SJCRH30 (cell line): ENCODE data around the gene NDUFS2. TPM values are rescaled to one million over a fixed set of nuclear protein-coding genes. Genes with fewer than 3 reads are reported as not detected.
"Not testable (repeated sequence)": the region's sequence is repeated elsewhere in the genome, so short reads cannot be mapped to it uniquely, and the experiment has no call there.

Experiments
- DNase-seq, 2 experiments: peaks; one replicate each; pipeline ENCODE4 v3.0.0-alpha.2; 2015 to 2020
- H3K27ac ChIP-seq: fragments of 250-450 bp; sonication (Bioruptor Pico); 2 replicates; pipeline ENCODE4 v1.5.1; 2020; ENCODE audit warnings: mild to moderate bottlenecking, moderate library complexity
- H3K27me3 ChIP-seq: fragments of 250-450 bp; sonication (Bioruptor Pico); 2 replicates; pipeline ENCODE4 v1.5.1; 2020; ENCODE audit warnings: mild to moderate bottlenecking, moderate library complexity
- H3K36me3 ChIP-seq: fragments of 250-450 bp; sonication (Bioruptor Pico); 2 replicates; pipeline ENCODE4 v1.5.1; 2020; ENCODE audit warnings: mild to moderate bottlenecking, moderate library complexity
- H3K4me1 ChIP-seq: fragments of 250-450 bp; sonication (Bioruptor Pico); 2 replicates; pipeline ENCODE4 v1.5.1; 2020; ENCODE audit warnings: mild to moderate bottlenecking, moderate library complexity
- H3K4me3 ChIP-seq: fragments of 250-450 bp; sonication (Bioruptor Pico); 2 replicates; pipeline ENCODE4 v1.5.1; 2020; ENCODE audit warnings: mild to moderate bottlenecking, moderate library complexity
- H3K9me3 ChIP-seq: fragments of 250-450 bp; sonication (Bioruptor Pico); replicated peaks from 2 replicates; pipeline ENCODE4 v1.5.1; 2020; ENCODE audit warnings: mild to moderate bottlenecking, moderate library complexity
- total RNA-seq: library from RNA; depleted of rRNA; stranded (reverse); fragments of >200 nt; shearing (Covaris generic); gene quantifications from 2 replicates; pipeline ENCODE4 v1.2.3, GENCODE V29; 2014; rRNA removed

NDUFS2 gene
- total RNA-seq, 1 experiment from 2014 or later: 60.3 TPM

DNA sequence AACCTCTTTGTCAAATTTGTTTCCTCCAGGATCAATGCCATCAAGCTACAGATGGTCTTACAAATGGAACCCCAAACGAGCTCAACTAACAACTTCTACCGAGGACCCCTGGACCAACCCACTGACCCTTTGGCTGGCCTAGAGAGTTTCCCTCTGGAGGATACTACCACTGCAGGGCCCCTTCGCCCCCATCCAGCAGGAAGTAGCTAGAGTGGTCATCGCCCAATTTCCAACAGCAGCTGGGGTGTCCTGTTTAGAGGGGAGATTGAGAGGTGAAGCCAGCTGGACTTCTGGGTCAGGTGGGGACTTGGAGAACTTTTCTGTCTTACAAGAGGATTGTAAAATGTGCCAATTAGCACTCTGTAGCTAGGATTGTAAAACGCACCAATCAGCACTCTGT is 54.9 kb downstream of the NDUFS2 start:
- H3K36me3 ChIP-seq, H3K4me1 ChIP-seq, H3K9me3 ChIP-seq, DNase-seq, H3K4me3 ChIP-seq, H3K27me3 ChIP-seq, H3K27ac ChIP-seq: not testable (repeated sequence)

DNA sequence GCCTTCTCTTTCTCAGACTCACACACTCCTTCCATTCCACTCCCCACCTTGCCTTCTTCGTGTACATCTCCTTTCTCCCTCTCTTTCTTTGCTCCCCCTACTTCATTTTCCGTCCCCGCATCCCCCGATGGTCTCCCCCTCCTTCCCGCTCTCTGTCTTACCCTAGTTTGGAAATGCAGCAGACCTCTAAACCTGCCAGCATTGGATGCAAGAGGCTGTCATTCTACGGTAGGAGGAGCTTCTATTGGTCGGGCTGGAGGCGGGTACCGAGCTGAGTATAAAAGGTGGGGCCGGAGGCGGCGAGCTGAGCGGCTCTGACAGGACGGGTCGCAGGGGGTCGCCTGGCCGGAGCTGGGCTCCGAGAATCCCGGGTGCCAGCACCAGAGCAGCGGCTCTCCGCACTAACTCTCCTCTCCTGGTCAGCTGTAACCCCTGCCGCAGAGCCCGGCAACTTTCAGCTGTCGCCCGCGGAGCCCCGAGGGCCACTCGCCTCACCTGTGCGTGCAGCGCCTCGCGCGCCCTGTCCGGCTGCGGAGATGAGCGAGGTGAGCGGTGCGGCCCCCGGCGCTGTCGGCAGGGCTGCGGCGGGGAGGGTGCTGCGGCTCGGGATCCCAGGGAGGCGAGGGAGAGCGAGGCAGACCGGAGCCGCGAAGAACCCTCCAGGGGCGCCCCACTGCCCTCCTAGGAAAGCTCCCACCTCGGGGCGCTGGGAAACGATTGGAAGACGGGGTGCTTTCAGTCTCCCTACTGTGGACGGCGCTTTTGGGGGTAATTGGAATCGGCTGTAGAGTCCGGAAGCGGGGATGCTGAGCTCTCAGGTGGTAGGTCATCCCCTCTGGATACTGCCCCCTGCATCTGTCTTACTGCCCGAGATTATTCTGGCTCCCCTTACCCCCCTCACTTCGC is 56.5 kb downstream of the NDUFS2 start, which contains the start of gene PCP4L1:
Gene PCP4L1 (plus strand): TSS at position 307 of the 906 bp plus-strand sequence. CDS start 230 bp downstream, at position 537.
- Histone ChIP-seq H3K36me3 (no peaks in the 10 kb centered on the region), H3K27me3 (no peaks in the 10 kb centered on the region; the same call in 1 of the 2 replicates), H3K4me1 (no peaks in the 10 kb centered on the region; the same call in 1 of the 2 replicates), H3K4me3 (no peak within 1 kb of the TSS), H3K27ac (no peak within 1 kb of the TSS), H3K9me3 (0 out of 2 replicates have a peak, but pooled peaks cover 3% of the 10 kb centered on the region)
- no peak for DNase-seq

- no peaks in the 10 kb centered on the region; the same call in 1 of the 2 replicates for H3K27me3 ChIP-seq
- no peak overlapping the region for H3K4me3 ChIP-seq
- DNase-seq: no peak
- H3K4me1 ChIP-seq: no peaks in the 10 kb centered on the region; the same call in 1 of the 2 replicates
- 0 out of 2 replicates have a peak, but pooled peaks cover 3% of the 10 kb centered on the region for H3K9me3 ChIP-seq
- no peaks in the 10 kb centered on the region for H3K36me3 ChIP-seq
- H3K27ac ChIP-seq: no peak overlapping the region
Observed at GRCh38 chr1:161259345-161259702, 57.2 kb downstream of the NDUFS2 start.

DNA sequence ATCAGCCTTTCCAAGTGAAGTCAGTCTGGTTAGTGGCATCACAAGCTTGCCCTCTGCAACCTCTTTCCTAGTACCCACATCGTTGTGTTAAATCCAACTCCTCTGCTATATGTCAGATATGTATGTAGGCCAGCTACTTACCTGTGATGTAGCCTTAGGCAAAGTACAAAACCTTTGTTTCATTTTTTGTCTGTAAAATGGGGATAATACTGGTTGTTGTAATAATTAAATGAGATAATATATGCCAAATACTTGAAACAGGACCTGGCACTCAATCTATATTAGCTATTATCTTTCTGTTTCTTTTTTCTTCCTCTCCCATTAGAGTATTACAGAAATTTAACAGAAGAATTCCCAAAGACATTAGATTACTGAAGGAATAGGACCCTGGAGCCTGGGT is 57.6 kb downstream of the NDUFS2 start:
- Histone ChIP-seq H3K27ac (no peak overlapping the region), H3K9me3 (0 out of 2 replicates have a peak, but pooled peaks cover 3% of the 10 kb centered on the region), H3K36me3 (no peaks in the 10 kb centered on the region), H3K27me3 (no peaks in the 10 kb centered on the region; the same call in 1 of the 2 replicates), H3K4me1 (no peaks in the 10 kb centered on the region; the same call in 1 of the 2 replicates), H3K4me3 (no peak overlapping the region)
- DNase-seq: no peak

DNA sequence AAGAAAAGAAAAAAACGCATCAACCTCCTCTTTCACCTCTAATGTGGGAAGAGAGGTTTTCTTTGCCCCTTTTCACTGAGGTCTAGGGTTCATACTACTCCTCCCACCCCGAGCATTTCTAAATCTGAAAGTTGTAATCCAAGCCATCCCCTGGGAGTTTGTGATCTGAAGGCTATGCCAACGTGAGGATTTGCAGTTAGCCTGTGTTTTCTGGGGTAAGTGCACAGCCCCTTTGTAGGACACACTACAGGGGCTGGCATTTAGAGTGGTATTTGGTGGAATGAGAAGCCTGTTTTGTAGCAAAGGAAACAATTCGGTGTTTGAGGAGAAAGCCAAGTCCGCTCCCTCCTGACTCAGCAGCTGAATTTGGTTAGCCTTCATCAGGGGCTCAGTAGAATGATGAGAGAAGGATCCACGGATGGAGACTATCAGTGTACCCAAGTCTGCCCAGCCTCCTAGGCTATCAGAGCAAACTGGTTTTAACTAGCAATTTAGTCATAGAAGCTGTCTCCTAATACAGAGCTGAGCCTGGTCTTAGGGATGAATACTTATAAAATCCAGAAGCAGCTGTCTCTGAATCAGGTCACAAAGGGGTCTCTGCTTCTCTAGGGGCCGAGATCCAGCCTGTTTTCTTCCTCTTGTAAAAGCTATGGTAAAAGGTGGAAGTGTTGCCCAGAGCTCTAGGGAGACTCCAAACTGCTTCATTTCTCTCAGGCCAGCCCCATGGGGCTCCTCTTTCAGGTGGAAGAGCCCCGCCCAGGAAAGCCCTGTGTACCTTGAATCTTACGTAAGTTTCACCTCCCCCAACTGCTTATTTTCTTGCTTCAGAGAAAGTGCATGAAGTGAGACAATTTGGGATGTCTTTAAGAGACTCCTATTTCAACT is 58.5 kb downstream of the NDUFS2 start:
- no peaks in the 10 kb centered on the region; the same call in 1 of the 2 replicates for H3K4me1 ChIP-seq
- no peak overlapping the region for H3K4me3 ChIP-seq
- H3K27me3 ChIP-seq: no peaks in the 10 kb centered on the region; the same call in 1 of the 2 replicates
- H3K27ac ChIP-seq: no peak overlapping the region
- H3K9me3 ChIP-seq: 0 out of 2 replicates have a peak, but pooled peaks cover 3% of the 10 kb centered on the region
- H3K36me3 ChIP-seq: no peaks in the 10 kb centered on the region
- DNase-seq: peak; percentile 9 to 37

- no peak for DNase-seq
- Histone ChIP-seq H3K9me3 (0 out of 2 replicates have a peak, but pooled peaks cover 3% of the 10 kb centered on the region), H3K4me1 (no peaks in the 10 kb centered on the region; the same call in 1 of the 2 replicates), H3K27me3 (no peaks in the 10 kb centered on the region; the same call in 1 of the 2 replicates), H3K27ac (no peak overlapping the region), H3K4me3 (no peak overlapping the region), H3K36me3 (no peaks in the 10 kb centered on the region)
Observed at GRCh38 chr1:161261261-161262235, 59.4 kb downstream of the NDUFS2 start.

Other genes with a start within 250 kb of the NDUFS2 start
- gene ITLN2, start 247.6 kb upstream of the NDUFS2 start, total RNA-seq: not detected in 2 replicates
- gene F11R, start 181.2 kb upstream of the NDUFS2 start, total RNA-seq: not detected in 2 replicates
- gene TSTD1, start 163.4 kb upstream of the NDUFS2 start, total RNA-seq: not detected in 2 replicates
- 65.6 and 66.4 TPM in 2 replicates for gene USF1, start 156.4 kb upstream of the NDUFS2 start, total RNA-seq
- 0.12 and 0.23 TPM in 2 replicates for gene ARHGAP30, start 132.5 kb upstream of the NDUFS2 start, total RNA-seq
- 0.04 TPM in 1 of 2 replicates, not detected in the other for gene NECTIN4, start 112.8 kb upstream of the NDUFS2 start, total RNA-seq
- gene KLHDC9, start 104.0 kb upstream of the NDUFS2 start, total RNA-seq: not detected in 2 replicates
- 78.2 and 78.5 TPM in 2 replicates for gene PFDN2, start 84.3 kb upstream of the NDUFS2 start, total RNA-seq
- gene NIT1, start 84.3 kb upstream of the NDUFS2 start, total RNA-seq: 12.8 and 17.2 TPM in 2 replicates
- gene DEDD, start 69.7 kb upstream of the NDUFS2 start, total RNA-seq: 19.4 and 24.1 TPM in 2 replicates
- gene UFC1, start 48.4 kb upstream of the NDUFS2 start, total RNA-seq: 51.6 and 53.0 TPM in 2 replicates
- gene USP21, start 42.9 kb upstream of the NDUFS2 start, total RNA-seq: 16.0 and 17.6 TPM in 2 replicates
- gene PPOX, start 35.9 kb upstream of the NDUFS2 start, total RNA-seq: 11.1 and 13.5 TPM in 2 replicates
- 31.4 and 36.3 TPM in 2 replicates for gene B4GALT3, start 24.9 kb upstream of the NDUFS2 start, total RNA-seq
- gene ADAMTS4, start 3.3 kb upstream of the NDUFS2 start, total RNA-seq: 9.6 and 11.0 TPM in 2 replicates
- 0.28 and 0.30 TPM in 2 replicates for gene FCER1G, start 12.9 kb downstream of the NDUFS2 start, total RNA-seq
- gene APOA2, start 21.3 kb downstream of the NDUFS2 start, total RNA-seq: not detected in 2 replicates
- gene TOMM40L, start 23.7 kb downstream of the NDUFS2 start, total RNA-seq: 8.0 and 8.9 TPM in 2 replicates
- not detected in 2 replicates for gene NR1I3, start 35.8 kb downstream of the NDUFS2 start, total RNA-seq
- 0.28 TPM in 1 of 2 replicates, not detected in the other for gene PCP4L1, start 56.4 kb downstream of the NDUFS2 start, total RNA-seq
- gene MPZ, start 107.6 kb downstream of the NDUFS2 start, total RNA-seq: 0.71 and 1.1 TPM in 2 replicates
- gene SDHC, start 112.0 kb downstream of the NDUFS2 start, total RNA-seq: 53.8 and 61.8 TPM in 2 replicates
- gene CFAP126, start 165.5 kb downstream of the NDUFS2 start, total RNA-seq: not detected in 2 replicates